Lower leg skin (tissue), 3 donors: ENCODE data around the gene BBS4.

Source experiments
- CTCF ChIP-seq, 3 donors: fragments of 450-650 bp; IDR thresholded peaks; one replicate each; pipeline ENCODE4 v1.5.1; 2016; ENCODE audit warnings: antibody characterized with exemption in 3 of 3, mild to moderate bottlenecking in 3 of 3, moderate library complexity in 2 of 3
- POLR2A ChIP-seq, 2 donors: fragments of 450-650 bp; IDR thresholded peaks; one replicate each; pipeline ENCODE4 v1.6.1; 2016 to 2017; ENCODE audit warnings: antibody characterized with exemption in 2 of 2, mild to moderate bottlenecking in 1 of 2, moderate library complexity in 1 of 2

- TF ChIP-seq CTCF (IDR thresholded peaks at IDR 0.05), result no peak
- no peak for TF ChIP-seq POLR2A (IDR thresholded peaks at IDR 0.05)
These were observed 49.1 kb downstream of the BBS4 start for GRCh38 chr15:72735111-72735510.
